ENCODE data around the gene CNTF. TPM values are rescaled to one million over a fixed set of nuclear protein-coding genes. Genes with fewer than 3 reads are reported as not detected.

Gene CNTF
- total RNA-seq, 1 donor from 2014 or later = 3.9 TPM

GRCh38 chr11:58579192-58580129, 43.0 kb upstream of the CNTF start:
- peaks cover 79% of the 10 kb centered on the region for H3K4me1 Mint-ChIP-seq
- peak; percentile 33 for ATAC-seq (ENCODE audit: low read depth)
- peak; percentile 87 for DNase-seq
- intact Hi-C loops (cut with micrococcal nuclease) = loop anchor here (1.0 to 5.0 kb wide), 12 partner anchors 11 to 1232 kb away; partner anchors contain the start of genes FAM111A and UBE2L6
- TF ChIP-seq, protein P1, sequence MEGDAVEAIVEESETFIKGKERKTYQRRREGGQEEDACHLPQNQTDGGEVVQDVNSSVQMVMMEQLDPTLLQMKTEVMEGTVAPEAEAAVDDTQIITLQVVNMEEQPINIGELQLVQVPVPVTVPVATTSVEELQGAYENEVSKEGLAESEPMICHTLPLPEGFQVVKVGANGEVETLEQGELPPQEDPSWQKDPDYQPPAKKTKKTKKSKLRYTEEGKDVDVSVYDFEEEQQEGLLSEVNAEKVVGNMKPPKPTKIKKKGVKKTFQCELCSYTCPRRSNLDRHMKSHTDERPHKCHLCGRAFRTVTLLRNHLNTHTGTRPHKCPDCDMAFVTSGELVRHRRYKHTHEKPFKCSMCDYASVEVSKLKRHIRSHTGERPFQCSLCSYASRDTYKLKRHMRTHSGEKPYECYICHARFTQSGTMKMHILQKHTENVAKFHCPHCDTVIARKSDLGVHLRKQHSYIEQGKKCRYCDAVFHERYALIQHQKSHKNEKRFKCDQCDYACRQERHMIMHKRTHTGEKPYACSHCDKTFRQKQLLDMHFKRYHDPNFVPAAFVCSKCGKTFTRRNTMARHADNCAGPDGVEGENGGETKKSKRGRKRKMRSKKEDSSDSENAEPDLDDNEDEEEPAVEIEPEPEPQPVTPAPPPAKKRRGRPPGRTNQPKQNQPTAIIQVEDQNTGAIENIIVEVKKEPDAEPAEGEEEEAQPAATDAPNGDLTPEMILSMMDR (IDR thresholded peaks at IDR 0.05) = no peak
- peak overlapping the region; percentile 100 for H3K27ac Mint-ChIP-seq
- H3K27me3 Mint-ChIP-seq = no peaks in the 10 kb centered on the region
- POLR2A ChIA-PET = interaction anchor here (0.6 to 6.2 kb wide), 11 partner anchors 12 to 703 kb away, joined by 3 to 63 read pairs (median 4); no protein-coding TSS in a partner anchor
- CTCF ChIA-PET = interaction anchor here (0.8 to 2.3 kb wide), 3 partner anchors 10 to 50 kb away, joined by 3 to 28 read pairs (median 4); no protein-coding TSS in a partner anchor
- peak overlapping the region; percentile 96 for H3K4me3 Mint-ChIP-seq
- no peaks in the 10 kb centered on the region for H3K9me3 Mint-ChIP-seq
- H3K36me3 Mint-ChIP-seq (ENCODE audit: low read depth) = peaks cover 47% of the 10 kb centered on the region

GRCh38 chr11:58580311-58580710, 42.2 kb upstream of the CNTF start:
- H3K36me3 Mint-ChIP-seq (ENCODE audit: low read depth) = peaks cover 44% of the 10 kb centered on the region
- peak overlapping the region; percentile 93 for H3K27ac Mint-ChIP-seq
- ATAC-seq (ENCODE audit: low read depth) (no peak), DNase-seq (no peak)
- H3K9me3 Mint-ChIP-seq = no peaks in the 10 kb centered on the region
- ChIA-PET CTCF (interaction anchor here (0.8 to 2.3 kb wide), 3 partner anchors 11 to 49 kb away, joined by 3 to 28 read pairs (median 4); no protein-coding TSS in a partner anchor), POLR2A (interaction anchor here (0.9 to 3.6 kb wide), 4 partner anchors 12 to 74 kb away, joined by 3 to 63 read pairs (median 6); no protein-coding TSS in a partner anchor)
- intact Hi-C loops (cut with micrococcal nuclease) = no loop called here
- peak overlapping the region; percentile 96 for H3K4me3 Mint-ChIP-seq
- peaks cover 71% of the 10 kb centered on the region for H3K4me1 Mint-ChIP-seq
- no peaks in the 10 kb centered on the region for H3K27me3 Mint-ChIP-seq
- TF ChIP-seq, protein P1 (IDR thresholded peaks at IDR 0.05) = no peak

GRCh38 chr11:58582437-58582836, 40.0 kb upstream of the CNTF start:
- Mint-ChIP-seq H3K4me1 (peaks cover 68% of the 10 kb centered on the region), H3K27ac (no peak overlapping the region), H3K4me3 (no peak overlapping the region), H3K27me3 (no peaks in the 10 kb centered on the region), H3K9me3 (no peaks in the 10 kb centered on the region), H3K36me3 (ENCODE audit: low read depth) (peaks cover 58% of the 10 kb centered on the region)
- no peak for DNase-seq
- POLR2A ChIA-PET = interaction anchor here (0.8 kb wide), 1 partner anchor 9 kb away, joined by 7 read pairs; no protein-coding TSS in a partner anchor
- ATAC-seq (ENCODE audit: low read depth) = no peak
- TF ChIP-seq, protein P1 (IDR thresholded peaks at IDR 0.05) = no peak
- intact Hi-C loops (cut with micrococcal nuclease) = no loop called here
- CTCF ChIA-PET = interaction anchor here (1.3 to 2.0 kb wide), 2 partner anchors 15 to 47 kb away, joined by 3 to 12 read pairs; no protein-coding TSS in a partner anchor

- TF ChIP-seq, protein P1 (IDR thresholded peaks at IDR 0.05) = no peak
- CTCF ChIA-PET = interaction anchor here (2.6 kb wide), 1 partner anchor 19 kb away, joined by 19 read pairs; no protein-coding TSS in a partner anchor
- Mint-ChIP-seq H3K9me3 (no peaks in the 10 kb centered on the region), H3K27ac (peak overlapping the region; percentile 38), H3K4me3 (peak overlapping the region; percentile 12), H3K27me3 (no peaks in the 10 kb centered on the region), H3K4me1 (peaks cover 49% of the 10 kb centered on the region), H3K36me3 (ENCODE audit: low read depth) (peaks cover 50% of the 10 kb centered on the region)
- DNase-seq = no peak
- ATAC-seq (ENCODE audit: low read depth) = peak; percentile 34
- POLR2A ChIA-PET = interaction anchor here (1.0 to 1.8 kb wide), 4 partner anchors 9 to 19 kb away, joined by 6 to 11 read pairs (median 8); partner anchors contain the start of gene LPXN
- intact Hi-C loops (cut with micrococcal nuclease) = loop anchor here (2.0 kb wide), 1 partner anchor 20 kb away; no protein-coding TSS in a partner anchor
These were observed 35.5 kb upstream of the CNTF start for GRCh38 chr11:58586998-58587397.

All from activated B cell treated with CpG ODN at 0.5 μM for 24 hours (primary cell).